K562 (cell line): ENCODE results near the gene OR11H1.
"Not testable (repeated sequence)": the region's sequence is repeated elsewhere in the genome, so short reads cannot be mapped to it uniquely, and the experiment has no call there.

Source experiments
- CEBPB ChIP-seq: fragments of 450-650 bp; IDR thresholded peaks from 2 replicates; pipeline ENCODE4 v1.6.1; 2016; ENCODE audit warnings: missing genetic modification characterization, missing compliant biosample characterization
- HMGXB4 ChIP-seq: sonication (generic); formaldehyde crosslinking; IDR thresholded peaks from 2 replicates; pipeline ENCODE4 v1.8.1; 2023; ENCODE audit warnings: mild to moderate bottlenecking, missing genetic modification reagents
- MXI1 ChIP-seq: IDR thresholded peaks from 2 replicates; pipeline ENCODE4 v1.6.1; 2011; ENCODE audit warnings: low read depth, mild to moderate bottlenecking, improper control_type of control experiment, low read length
- TF ChIP-seq, protein P1 (sequence below): sonication (generic); formaldehyde crosslinking; IDR thresholded peaks from 2 replicates; pipeline ENCODE4 v1.4.0; 2020; ENCODE audit warnings: mild to moderate bottlenecking, missing genetic modification reagents
- TF ChIP-seq, protein P2 (sequence below), 3 experiments: IDR thresholded peaks in 2 of 3; conservative IDR thresholded peaks in 1 of 3; 2 replicates each; pipeline ENCODE4 v1.5.1; 2011 to 2012; ENCODE audit warnings: low read length in 3 of 3, mild to moderate bottlenecking in 3 of 3, control low read depth in 2 of 3, improper control_type of control experiment in 1 of 3, inconsistent platforms in 1 of 3, low read depth in 1 of 3, mixed read lengths in 1 of 3, moderate library complexity in 1 of 3; ENCODE audit not compliant: insufficient read depth in 2 of 3
- TF ChIP-seq, protein P3 (sequence below): sonication (generic); formaldehyde crosslinking; IDR thresholded peaks from 2 replicates; pipeline ENCODE4 v1.9.0; 2022; ENCODE audit warnings: mild to moderate bottlenecking, missing genetic modification reagents

GRCh38 chr22:15565063-15565462 lies 37.1 kb downstream of the OR11H1 start:
- TF ChIP-seq, protein P1, sequence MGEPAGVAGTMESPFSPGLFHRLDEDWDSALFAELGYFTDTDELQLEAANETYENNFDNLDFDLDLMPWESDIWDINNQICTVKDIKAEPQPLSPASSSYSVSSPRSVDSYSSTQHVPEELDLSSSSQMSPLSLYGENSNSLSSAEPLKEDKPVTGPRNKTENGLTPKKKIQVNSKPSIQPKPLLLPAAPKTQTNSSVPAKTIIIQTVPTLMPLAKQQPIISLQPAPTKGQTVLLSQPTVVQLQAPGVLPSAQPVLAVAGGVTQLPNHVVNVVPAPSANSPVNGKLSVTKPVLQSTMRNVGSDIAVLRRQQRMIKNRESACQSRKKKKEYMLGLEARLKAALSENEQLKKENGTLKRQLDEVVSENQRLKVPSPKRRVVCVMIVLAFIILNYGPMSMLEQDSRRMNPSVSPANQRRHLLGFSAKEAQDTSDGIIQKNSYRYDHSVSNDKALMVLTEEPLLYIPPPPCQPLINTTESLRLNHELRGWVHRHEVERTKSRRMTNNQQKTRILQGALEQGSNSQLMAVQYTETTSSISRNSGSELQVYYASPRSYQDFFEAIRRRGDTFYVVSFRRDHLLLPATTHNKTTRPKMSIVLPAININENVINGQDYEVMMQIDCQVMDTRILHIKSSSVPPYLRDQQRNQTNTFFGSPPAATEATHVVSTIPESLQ (CRISPR knock-in tag): not testable (repeated sequence)
- TF ChIP-seq, protein P2, sequence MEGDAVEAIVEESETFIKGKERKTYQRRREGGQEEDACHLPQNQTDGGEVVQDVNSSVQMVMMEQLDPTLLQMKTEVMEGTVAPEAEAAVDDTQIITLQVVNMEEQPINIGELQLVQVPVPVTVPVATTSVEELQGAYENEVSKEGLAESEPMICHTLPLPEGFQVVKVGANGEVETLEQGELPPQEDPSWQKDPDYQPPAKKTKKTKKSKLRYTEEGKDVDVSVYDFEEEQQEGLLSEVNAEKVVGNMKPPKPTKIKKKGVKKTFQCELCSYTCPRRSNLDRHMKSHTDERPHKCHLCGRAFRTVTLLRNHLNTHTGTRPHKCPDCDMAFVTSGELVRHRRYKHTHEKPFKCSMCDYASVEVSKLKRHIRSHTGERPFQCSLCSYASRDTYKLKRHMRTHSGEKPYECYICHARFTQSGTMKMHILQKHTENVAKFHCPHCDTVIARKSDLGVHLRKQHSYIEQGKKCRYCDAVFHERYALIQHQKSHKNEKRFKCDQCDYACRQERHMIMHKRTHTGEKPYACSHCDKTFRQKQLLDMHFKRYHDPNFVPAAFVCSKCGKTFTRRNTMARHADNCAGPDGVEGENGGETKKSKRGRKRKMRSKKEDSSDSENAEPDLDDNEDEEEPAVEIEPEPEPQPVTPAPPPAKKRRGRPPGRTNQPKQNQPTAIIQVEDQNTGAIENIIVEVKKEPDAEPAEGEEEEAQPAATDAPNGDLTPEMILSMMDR (IDR thresholded peaks at IDR 0.05 in 2 of 3, conservative IDR thresholded peaks at IDR 0.05 in 1 of 3; ENCODE audit: insufficient read depth in 2 of 3, low read depth in 1 of 3, low read length in 3 of 3): not testable (repeated sequence)
- not testable (repeated sequence) for TF ChIP-seq CEBPB; HMGXB4 (CRISPR knock-in tag); MXI1
- TF ChIP-seq, protein P3, sequence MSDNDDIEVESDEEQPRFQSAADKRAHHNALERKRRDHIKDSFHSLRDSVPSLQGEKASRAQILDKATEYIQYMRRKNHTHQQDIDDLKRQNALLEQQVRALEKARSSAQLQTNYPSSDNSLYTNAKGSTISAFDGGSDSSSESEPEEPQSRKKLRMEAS: not testable (repeated sequence)
